ENCODE results near the gene LEPR. TPM values are rescaled to one million over a fixed set of nuclear protein-coding genes. Genes with fewer than 3 reads are reported as not detected.

Gene LEPR
- total and polyA plus RNA-seq, 2 donors (not counting 3 experiments of a cell fraction or from before 2014, with no cell fraction given), result 11.1 to 18.7 TPM

GRCh38 chr1:65407877-65408276 is 12.6 kb upstream of the LEPR start:
- TF ChIP-seq FOS (IDR thresholded peaks at IDR 0.05; ENCODE audit: borderline replicate concordance, insufficient read depth, low read length) (no peak), JUN (IDR thresholded peaks at IDR 0.05; ENCODE audit: borderline replicate concordance, insufficient read depth, insufficient read length, low read depth) (no peak), EZH2 (IDR thresholded peaks at IDR 0.05; ENCODE audit: borderline replicate concordance, low read depth, low read length, severe bottlenecking) (no peak), MAX (IDR thresholded peaks at IDR 0.05; ENCODE audit: insufficient read depth, insufficient read length) (no peak), POLR2A (IDR thresholded peaks at IDR 0.05; ENCODE audit: low read depth, low read length) (no peak), MYC (IDR thresholded peaks at IDR 0.05; ENCODE audit: low read depth, low read length) (no peak), POLR2AphosphoS5 (IDR thresholded peaks at IDR 0.05; ENCODE audit: insufficient read depth, low read depth, low read length) (no peak), GATA2 (IDR thresholded peaks at IDR 0.05; ENCODE audit: insufficient read depth, insufficient read length, low read depth, low read length) (no peak)
- TF ChIP-seq, protein P1, sequence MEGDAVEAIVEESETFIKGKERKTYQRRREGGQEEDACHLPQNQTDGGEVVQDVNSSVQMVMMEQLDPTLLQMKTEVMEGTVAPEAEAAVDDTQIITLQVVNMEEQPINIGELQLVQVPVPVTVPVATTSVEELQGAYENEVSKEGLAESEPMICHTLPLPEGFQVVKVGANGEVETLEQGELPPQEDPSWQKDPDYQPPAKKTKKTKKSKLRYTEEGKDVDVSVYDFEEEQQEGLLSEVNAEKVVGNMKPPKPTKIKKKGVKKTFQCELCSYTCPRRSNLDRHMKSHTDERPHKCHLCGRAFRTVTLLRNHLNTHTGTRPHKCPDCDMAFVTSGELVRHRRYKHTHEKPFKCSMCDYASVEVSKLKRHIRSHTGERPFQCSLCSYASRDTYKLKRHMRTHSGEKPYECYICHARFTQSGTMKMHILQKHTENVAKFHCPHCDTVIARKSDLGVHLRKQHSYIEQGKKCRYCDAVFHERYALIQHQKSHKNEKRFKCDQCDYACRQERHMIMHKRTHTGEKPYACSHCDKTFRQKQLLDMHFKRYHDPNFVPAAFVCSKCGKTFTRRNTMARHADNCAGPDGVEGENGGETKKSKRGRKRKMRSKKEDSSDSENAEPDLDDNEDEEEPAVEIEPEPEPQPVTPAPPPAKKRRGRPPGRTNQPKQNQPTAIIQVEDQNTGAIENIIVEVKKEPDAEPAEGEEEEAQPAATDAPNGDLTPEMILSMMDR (IDR thresholded peaks at IDR 0.05; ENCODE audit: extremely low read depth in 1 of 2, insufficient read depth in 1 of 2, low read depth in 1 of 2, low read length in 2 of 2), result no peak
- dilution Hi-C loops (cut with MboI; ENCODE audit: extremely low pct_ligation_motif_present, low sequenced_read_pairs) (no loop called here), intact Hi-C loops (cut with micrococcal nuclease) (no loop called here)
- Histone ChIP-seq H3K9ac (replicated peaks; ENCODE audit: extremely low read depth, insufficient read depth, low read length) (no peak overlapping the region), H3K27ac (ENCODE audit: insufficient read depth, low read depth, low read length) (no peak overlapping the region), H3K79me2 (ENCODE audit: control insufficient read depth, insufficient read depth, low read length) (no peaks in the 10 kb centered on the region), H3K4me3 (replicated peaks in 1 of 3; ENCODE audit: insufficient read depth in 1 of 3, low read depth in 1 of 3, low read length in 3 of 3) (no peak overlapping the region), H3K36me3 (ENCODE audit: control insufficient read depth in 2 of 2, extremely low read depth in 1 of 2, insufficient read depth in 2 of 2, low read length in 2 of 2) (no peaks in the 10 kb centered on the region), H3K4me2 (ENCODE audit: insufficient read depth, low read length) (no peak overlapping the region), H4K20me1 (replicated peaks; ENCODE audit: control insufficient read depth, extremely low read depth, insufficient read depth, low read length) (no peaks in the 10 kb centered on the region), H3K4me1 (ENCODE audit: control insufficient read depth, extremely low read depth, insufficient read depth, low read length) (no peaks in the 10 kb centered on the region), H3K9me1 (replicated peaks; ENCODE audit: control insufficient read depth, extremely low read depth, insufficient read depth, low read length) (no peaks in the 10 kb centered on the region), H3K9me3 (replicated peaks; ENCODE audit: control insufficient read depth, insufficient read depth, low read length) (no peaks in the 10 kb centered on the region), H3K27me3 (ENCODE audit: control insufficient read depth in 2 of 2, insufficient read depth in 2 of 2, low read length in 2 of 2) (no peaks in the 10 kb centered on the region), H2AFZ (ENCODE audit: low read depth, low read length) (no peak overlapping the region)
- DNase-seq (ENCODE audit: low read depth, low spot score), result no peak
- no TSS peak for BruUV-seq (replicated peaks)
- no peak for FAIRE-seq
- POLR2A ChIA-PET, result no interaction called here
- CTCF ChIA-PET, result no interaction called here
